Bronchial epithelial cell (primary cell): ENCODE results near the gene EHBP1. TPM values are rescaled to one million over a fixed set of nuclear protein-coding genes. Genes with fewer than 3 reads are reported as not detected.

Experiments used
- DNase-seq: peaks from one replicate; pipeline ENCODE4 v3.0.0-alpha.2; 2010; ENCODE audit warnings: low read depth
- FAIRE-seq: peaks from 2 replicates; lab custom pipeline; 2011; peaks lifted over from hg19 to GRCh38; lab: Jason Lieb, UNC
- H3K27me3 ChIP-seq: 2 replicates; pipeline ENCODE4 v1.5.1; 2011; ENCODE audit warnings: low read length; ENCODE audit not compliant: control insufficient read depth, insufficient read depth
- H3K36me3 ChIP-seq: 2 replicates; pipeline ENCODE4 v1.5.1; 2011; ENCODE audit warnings: low read length; ENCODE audit not compliant: control insufficient read depth, insufficient read depth
- H3K4me3 ChIP-seq: 2 replicates; pipeline ENCODE4 v1.5.1; 2011; ENCODE audit warnings: mild to moderate bottlenecking, low read depth, low read length, control low read depth
- CTCF ChIP-seq: IDR thresholded peaks from 2 replicates; pipeline ENCODE4 v1.5.1; 2011; ENCODE audit warnings: mild to moderate bottlenecking, moderate library complexity, low read length, control low read depth, inconsistent platforms; ENCODE audit not compliant: insufficient read depth, severe bottlenecking
- total RNA-seq: library from RNA; depleted of rRNA; stranded (reverse); fragments of >200 nt; gene quantifications from 2 replicates; pipeline ENCODE4 v1.2.1, GENCODE V29; 2014

EHBP1 gene
- total RNA-seq, 1 donor from 2014 or later: 132 TPM

GRCh38 chr2:62774555-62775366 lies 69.2 kb downstream of the EHBP1 start:
- Histone ChIP-seq H3K36me3 (no peaks in the 10 kb centered on the region), H3K4me3 (no peak overlapping the region), H3K27me3 (no peaks in the 10 kb centered on the region)
- peak; percentile 63 for DNase-seq
- TF ChIP-seq CTCF: peak; percentile 39
- FAIRE-seq: no peak

- no peaks in the 10 kb centered on the region for H3K27me3 ChIP-seq
- no peak for DNase-seq
- H3K36me3 ChIP-seq: no peaks in the 10 kb centered on the region
- FAIRE-seq: no peak
- H3K4me3 ChIP-seq: no peak overlapping the region
- no peak for TF ChIP-seq CTCF
Measured at GRCh38 chr2:62775367-62775668, 69.8 kb downstream of the EHBP1 start.

GRCh38 chr2:62783679-62784078 lies 78.2 kb downstream of the EHBP1 start:
- H3K4me3 ChIP-seq: no peak overlapping the region
- no peak for DNase-seq
- no peak for FAIRE-seq
- H3K36me3 ChIP-seq: peaks cover 2% of the 10 kb centered on the region
- H3K27me3 ChIP-seq: no peaks in the 10 kb centered on the region
- no peak for TF ChIP-seq CTCF

GRCh38 chr2:62784341-62784740 lies 78.8 kb downstream of the EHBP1 start:
- H3K36me3 ChIP-seq: peaks cover 2% of the 10 kb centered on the region
- no peaks in the 10 kb centered on the region for H3K27me3 ChIP-seq
- H3K4me3 ChIP-seq: no peak overlapping the region
- no peak for DNase-seq
- no peak for TF ChIP-seq CTCF
- no peak for FAIRE-seq

GRCh38 chr2:62785216-62785615 lies 79.7 kb downstream of the EHBP1 start:
- TF ChIP-seq CTCF: no peak
- Histone ChIP-seq H3K27me3 (no peaks in the 10 kb centered on the region), H3K36me3 (peaks cover 2% of the 10 kb centered on the region), H3K4me3 (no peak overlapping the region)
- FAIRE-seq (no peak), DNase-seq (peak; percentile 29)
